Right lobe of liver (tissue), 6 donors: ENCODE results near the gene POLN. TPM values are rescaled to one million over a fixed set of nuclear protein-coding genes. Genes with fewer than 3 reads are reported as not detected.

Experiments
- ATAC-seq, 4 donors: fragments of 200-7000 bp; cut with Tn5 transposase; one replicate each; pipeline ENCODE4 v1.9.1; 2020; ENCODE audit warnings: mild to moderate bottlenecking in 4 of 4, moderate library complexity in 4 of 4
- DNase-seq, 3 donors: peaks; one replicate each; pipeline ENCODE4 v3.0.0-alpha.2; 2020
- H3K27ac ChIP-seq, 3 donors: fragments of 200-600 bp; one replicate each; pipeline ENCODE4 v1.8.0; 2022
- H3K27me3 ChIP-seq, 2 donors: fragments of 200-600 bp; one replicate each; pipeline ENCODE4 v1.8.0; 2022
- H3K36me3 ChIP-seq, 4 donors: fragments of 200-600 bp; sonication (generic) in 1 of 4; one replicate each; pipeline versions ENCODE4 v1.5.1 to v1.8.0; 2017 to 2022; ENCODE audit warnings: control low read depth in 1 of 4
- H3K4me1 ChIP-seq, 4 donors: fragments of 200-600 bp; sonication (generic) in 1 of 4; one replicate each; pipeline versions ENCODE4 v1.5.1 to v1.8.0; 2017 to 2022; ENCODE audit warnings: control low read depth in 1 of 4
- H3K4me3 ChIP-seq, 3 donors: fragments of 200-600 bp; one replicate each; pipeline ENCODE4 v1.8.0; 2022
- H3K9me3 ChIP-seq, 4 donors: fragments of 200-600 bp; sonication (generic) in 1 of 4; one replicate each; pipeline versions ENCODE4 v1.5.1 to v1.8.0; 2017 to 2022; ENCODE audit warnings: control low read depth in 1 of 4
- POLR2A ChIP-seq: fragments of 450-650 bp; IDR thresholded peaks from one replicate; pipeline ENCODE4 v1.6.1; 2017; ENCODE audit warnings: antibody characterized with exemption, mild to moderate bottlenecking
- WGBS: methylation state at CpG from one replicate; pipeline ENCODE4 v1.1.6; 2018; ENCODE audit warnings: low coverage, low lambda C conversion rate; ENCODE audit not compliant: insufficient coverage; ENCODE audit errors: missing lambda C conversion rate; 5-methylcytosine and 5-hydroxymethylcytosine counted together
- intact Hi-C, 2 donors: fragments of 100-400 bp; cut with DNase I; formaldehyde crosslinking; loops; one replicate each; pipeline versions ENCODE4 v1.11.2 to v1.14.1; 2022
- total RNA-seq, 6 experiments: library from RNA; depleted of rRNA in 2 of 6; stranded (reverse); fragments of >200 nt in 2 of 6; fragmentation: NEBNext Ultra II Directional in 3 of 6; extraction: Animal tissue kit (Norgen Biotek cat#: 25700) in 3 of 6; gene quantifications; one replicate each; pipeline versions ENCODE4 v1.1.0 to v1.2.4, GENCODE V29; 2016 to 2023
- TF ChIP-seq, protein P1 (sequence below), 4 donors: fragments of 200-600 bp in 3 of 4; fragments of 450-650 bp in 1 of 4; IDR thresholded peaks; one replicate each; pipeline versions ENCODE4 v1.5.1 to v1.8.0; 2016 to 2022; ENCODE audit warnings: antibody characterized with exemption in 4 of 4, mild to moderate bottlenecking in 2 of 4
- donor health status: DM: no; HTN: yes; CAD: no.
- donor health status: DM: no; HTN: no; CAD: no.
- donor health status: DM: no; HTN: no; CAD: no.
- donor health status: DM: no; HTN: yes; CAD: no.
- donor health status: DM: no; HTN: yes; CAD: no.

Gene POLN
- total RNA-seq, 6 experiments from 2014 or later, result 0.87 to 2.5 (median 1.4) TPM

DNA sequence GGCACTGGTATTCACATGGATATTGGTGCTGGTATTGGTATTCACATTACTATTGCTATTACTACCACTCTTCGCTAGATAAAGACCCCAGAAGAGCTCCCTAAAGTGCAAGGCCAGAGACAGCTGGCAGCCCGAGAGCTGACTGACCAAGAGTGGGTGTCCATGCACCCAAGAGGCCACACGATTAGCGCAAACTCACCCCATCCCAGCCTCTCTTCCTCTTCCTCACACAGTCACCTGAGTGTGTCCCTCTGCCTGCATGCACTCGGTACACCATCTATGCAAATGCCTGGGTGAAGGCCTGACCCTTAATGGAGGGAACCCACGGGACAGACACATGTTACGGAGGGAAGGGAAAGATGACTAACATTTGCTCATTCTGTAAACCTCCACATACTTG, 86.7 kb downstream of the POLN start:
- TF ChIP-seq, protein P1, sequence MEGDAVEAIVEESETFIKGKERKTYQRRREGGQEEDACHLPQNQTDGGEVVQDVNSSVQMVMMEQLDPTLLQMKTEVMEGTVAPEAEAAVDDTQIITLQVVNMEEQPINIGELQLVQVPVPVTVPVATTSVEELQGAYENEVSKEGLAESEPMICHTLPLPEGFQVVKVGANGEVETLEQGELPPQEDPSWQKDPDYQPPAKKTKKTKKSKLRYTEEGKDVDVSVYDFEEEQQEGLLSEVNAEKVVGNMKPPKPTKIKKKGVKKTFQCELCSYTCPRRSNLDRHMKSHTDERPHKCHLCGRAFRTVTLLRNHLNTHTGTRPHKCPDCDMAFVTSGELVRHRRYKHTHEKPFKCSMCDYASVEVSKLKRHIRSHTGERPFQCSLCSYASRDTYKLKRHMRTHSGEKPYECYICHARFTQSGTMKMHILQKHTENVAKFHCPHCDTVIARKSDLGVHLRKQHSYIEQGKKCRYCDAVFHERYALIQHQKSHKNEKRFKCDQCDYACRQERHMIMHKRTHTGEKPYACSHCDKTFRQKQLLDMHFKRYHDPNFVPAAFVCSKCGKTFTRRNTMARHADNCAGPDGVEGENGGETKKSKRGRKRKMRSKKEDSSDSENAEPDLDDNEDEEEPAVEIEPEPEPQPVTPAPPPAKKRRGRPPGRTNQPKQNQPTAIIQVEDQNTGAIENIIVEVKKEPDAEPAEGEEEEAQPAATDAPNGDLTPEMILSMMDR (IDR thresholded peaks at IDR 0.05), result no peak
- no peak for TF ChIP-seq POLR2A
- intact Hi-C loops, result no loop called here
- Histone ChIP-seq H3K9me3 (no peaks in the 10 kb centered on the region), H3K4me1 (no peaks in the 10 kb centered on the region), H3K4me3 (no peak overlapping the region), H3K27ac (no peak overlapping the region), H3K36me3 (no peaks in the 10 kb centered on the region), H3K27me3 (no peaks in the 10 kb centered on the region)
- no peak for DNase-seq
- 97% methylated on average over 6 of the region's 7 CpGs for WGBS
- no peak for ATAC-seq

DNA sequence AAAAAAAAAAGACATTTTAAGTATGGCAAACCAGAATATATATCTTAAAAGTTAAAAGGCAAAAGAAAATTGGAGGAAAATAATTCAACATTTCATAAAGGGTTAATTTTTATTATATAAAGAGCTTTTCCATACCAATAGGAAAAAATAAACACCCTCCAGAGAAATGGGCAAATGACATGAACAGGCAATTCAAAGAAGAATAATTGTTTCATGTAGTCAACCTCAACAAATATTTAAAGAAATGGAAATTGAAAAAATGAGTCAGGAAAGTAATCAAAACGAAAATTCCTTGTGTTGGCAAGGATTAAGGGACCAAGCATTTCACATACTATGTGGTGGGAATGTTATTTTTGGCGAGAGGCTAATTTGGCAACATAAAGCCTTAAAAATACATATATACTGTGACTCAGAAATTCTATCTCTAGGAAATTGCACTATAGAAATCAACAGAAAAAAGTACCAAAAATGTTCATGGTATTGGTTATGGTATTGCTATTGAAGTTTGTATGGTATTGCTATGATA, 87.6 kb downstream of the POLN start:
- TF ChIP-seq, protein P1 (IDR thresholded peaks at IDR 0.05), result no peak
- TF ChIP-seq POLR2A, result no peak
- WGBS, result 70% methylated on average over 2 of the region's 2 CpGs
- intact Hi-C loops, result no loop called here
- H3K27ac ChIP-seq, result no peak overlapping the region
- H3K36me3 ChIP-seq, result no peaks in the 10 kb centered on the region
- DNase-seq, result no peak
- H3K9me3 ChIP-seq, result no peaks in the 10 kb centered on the region
- H3K4me1 ChIP-seq, result no peaks in the 10 kb centered on the region
- H3K4me3 ChIP-seq, result no peak overlapping the region
- no peaks in the 10 kb centered on the region for H3K27me3 ChIP-seq
- ATAC-seq, result no peak

DNA sequence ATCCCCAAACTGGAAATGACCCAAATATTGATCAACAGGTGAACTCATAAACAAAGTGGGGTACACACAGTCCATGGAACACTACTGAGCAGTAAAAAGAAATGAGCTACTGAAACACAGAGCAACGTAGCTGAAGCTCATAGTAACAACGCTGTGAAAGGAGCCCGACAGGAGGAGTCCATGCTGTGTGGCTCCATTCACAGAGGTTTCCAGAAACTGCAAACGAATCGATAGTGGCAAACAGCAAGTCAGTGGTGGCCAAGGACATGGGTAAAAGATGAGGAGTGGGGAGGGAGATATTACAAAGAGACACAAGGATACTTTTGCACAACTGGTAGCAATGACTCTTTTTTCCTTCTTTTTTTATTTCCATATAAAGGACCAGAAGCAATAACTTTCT, 90.4 kb downstream of the POLN start:
- Histone ChIP-seq H3K27ac (no peak overlapping the region), H3K36me3 (no peaks in the 10 kb centered on the region), H3K4me3 (no peak overlapping the region), H3K27me3 (no peaks in the 10 kb centered on the region), H3K9me3 (no peaks in the 10 kb centered on the region), H3K4me1 (no peaks in the 10 kb centered on the region)
- DNase-seq (no peak), ATAC-seq (no peak)
- intact Hi-C loops, result no loop called here
- no peak for TF ChIP-seq POLR2A
- TF ChIP-seq, protein P1 (IDR thresholded peaks at IDR 0.05), result no peak
- 69% methylated on average over 5 of the region's 5 CpGs for WGBS

DNA sequence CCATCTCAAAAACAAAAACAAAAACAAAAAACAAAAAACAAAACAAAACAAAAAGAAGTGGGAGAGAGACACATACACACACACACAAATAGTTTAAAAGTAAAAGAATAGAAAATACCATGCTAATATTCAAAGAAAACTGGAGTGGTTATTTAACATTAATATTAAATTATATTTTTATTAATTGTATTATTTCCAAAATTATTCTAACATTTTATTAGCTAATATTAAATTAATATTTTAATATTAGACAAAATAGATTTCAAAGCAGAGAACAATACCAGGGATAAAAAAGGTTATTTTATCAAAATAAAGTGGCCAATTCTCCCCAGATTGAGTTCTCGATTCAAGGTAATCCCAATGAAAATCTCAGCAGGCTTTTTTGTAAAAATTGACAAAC, 91.8 kb downstream of the POLN start:
- 90% methylated on average over 1 of the region's 1 CpG for WGBS
- ATAC-seq (no peak), DNase-seq (no peak)
- Histone ChIP-seq H3K36me3 (no peaks in the 10 kb centered on the region), H3K27ac (no peak overlapping the region), H3K4me1 (no peaks in the 10 kb centered on the region), H3K27me3 (no peaks in the 10 kb centered on the region), H3K9me3 (no peaks in the 10 kb centered on the region), H3K4me3 (no peak overlapping the region)
- intact Hi-C loops, result no loop called here
- no peak for TF ChIP-seq POLR2A
- TF ChIP-seq, protein P1 (IDR thresholded peaks at IDR 0.05), result no peak
